Small intestine (tissue), 7 donors: ENCODE measurements around the gene CCDC88A. TPM values are rescaled to one million over a fixed set of nuclear protein-coding genes. Genes with fewer than 3 reads are reported as not detected.
A peak's percentile ranks its signal among the peaks of the same experiment; 100 is the strongest.
"Not testable (repeated sequence)": the region's sequence is repeated elsewhere in the genome, so short reads cannot be mapped to it uniquely, and the experiment has no call there.

Experiments
- DNase-seq, 2 donors: peaks; one replicate each; pipeline versions ENCODE4 v3.0.0 to v3.0.0-alpha.2; 2013
- FAIRE-seq: peaks from 2 replicates; lab custom pipeline; 2012; peaks lifted over from hg19 to GRCh38; lab: Jason Lieb, UNC
- H3K27ac ChIP-seq, 3 donors: one replicate each; pipeline ENCODE4 v1.5.1; 2013; ENCODE audit warnings: low read length in 2 of 3, mild to moderate bottlenecking in 2 of 3, control low read depth in 1 of 3, inconsistent platforms in 1 of 3, low read depth in 1 of 3, moderate library complexity in 1 of 3
- H3K27me3 ChIP-seq, 3 donors: one replicate each; pipeline ENCODE4 v1.6.1; 2013; ENCODE audit warnings: low read length in 3 of 3, inconsistent platforms in 1 of 3; ENCODE audit not compliant: control insufficient read depth in 3 of 3, insufficient read depth in 3 of 3
- H3K36me3 ChIP-seq, 3 donors: one replicate each; pipeline ENCODE4 v1.6.1; 2013; ENCODE audit warnings: low read length in 3 of 3, inconsistent platforms in 1 of 3, low read depth in 1 of 3, mild to moderate bottlenecking in 1 of 3, moderate library complexity in 1 of 3; ENCODE audit not compliant: control insufficient read depth in 3 of 3, insufficient read depth in 2 of 3
- H3K4me1 ChIP-seq, 3 donors: one replicate each; pipeline ENCODE4 v1.6.1; 2013; ENCODE audit warnings: low read length in 2 of 3, inconsistent platforms in 1 of 3, low read depth in 1 of 3, mild to moderate bottlenecking in 1 of 3, moderate library complexity in 1 of 3; ENCODE audit not compliant: control insufficient read depth in 3 of 3, insufficient read depth in 2 of 3
- H3K4me3 ChIP-seq, 3 donors: one replicate each; pipeline ENCODE4 v1.5.1; 2013; ENCODE audit warnings: low read length in 3 of 3, control low read depth in 1 of 3, inconsistent platforms in 1 of 3, low read depth in 1 of 3, mild to moderate bottlenecking in 1 of 3, moderate library complexity in 1 of 3
- H3K9me3 ChIP-seq, 2 donors: one replicate each; pipeline ENCODE4 v1.6.1; 2013; ENCODE audit warnings: low read depth in 1 of 2, low read length in 1 of 2; ENCODE audit not compliant: control insufficient read depth in 2 of 2, insufficient read depth in 1 of 2
- WGBS, 3 donors: extraction: QIAGEN DNeasy Blood & Tissue Kit; methylation state at CpG; one replicate each; pipeline ENCODE4 v1.1.7; 2013; 5-methylcytosine and 5-hydroxymethylcytosine counted together
- polyA plus RNA-seq, 4 donors: library from polyadenylated mRNA; stranded (reverse) in 3 of 4; unstranded in 1 of 4; fragments of 200-250 nt in 3 of 4; fragments of 120-200 nt in 1 of 4; gene quantifications; one replicate each; pipeline versions ENCODE4 v1.2.1 to v1.2.3, GENCODE V29; 2013
- donor health status: healthy with polysubstance abuse.
- donor health status: control.
- donor health status: control.
- donor health status: Bipolar disorder and iron deficiency.
- donor health status: healthy.

Gene CCDC88A
- polyA plus RNA-seq, 4 donors: 0.67 to 12.9 (median 4.0) TPM

GRCh38 chr2:55357927-55358326 lies 61.7 kb downstream of the CCDC88A start:
- no peaks in the 10 kb centered on the region for H3K4me1 ChIP-seq
- no peaks in the 10 kb centered on the region for H3K27me3 ChIP-seq
- H3K36me3 ChIP-seq: peaks cover 0 to 2% (median 0%) of the 10 kb centered on the region in 3 donors
- DNase-seq (no peak), FAIRE-seq (no peak)
- no peak overlapping the region for H3K4me3 ChIP-seq
- H3K27ac ChIP-seq: no peak overlapping the region
- no peaks in the 10 kb centered on the region for H3K9me3 ChIP-seq
- WGBS, 3 donors: 68 to 85% (median 73%) methylated on average over 2 of the region's 2 CpGs

GRCh38 chr2:55357164-55357563 lies 62.5 kb downstream of the CCDC88A start:
- peaks cover 0 to 2% (median 0%) of the 10 kb centered on the region in 3 donors for H3K36me3 ChIP-seq
- FAIRE-seq (no peak), DNase-seq (no peak)
- no peaks in the 10 kb centered on the region for H3K27me3 ChIP-seq
- no peaks in the 10 kb centered on the region for H3K4me1 ChIP-seq
- H3K27ac ChIP-seq: no peak overlapping the region
- H3K4me3 ChIP-seq: no peak overlapping the region
- H3K9me3 ChIP-seq: no peaks in the 10 kb centered on the region

DNA sequence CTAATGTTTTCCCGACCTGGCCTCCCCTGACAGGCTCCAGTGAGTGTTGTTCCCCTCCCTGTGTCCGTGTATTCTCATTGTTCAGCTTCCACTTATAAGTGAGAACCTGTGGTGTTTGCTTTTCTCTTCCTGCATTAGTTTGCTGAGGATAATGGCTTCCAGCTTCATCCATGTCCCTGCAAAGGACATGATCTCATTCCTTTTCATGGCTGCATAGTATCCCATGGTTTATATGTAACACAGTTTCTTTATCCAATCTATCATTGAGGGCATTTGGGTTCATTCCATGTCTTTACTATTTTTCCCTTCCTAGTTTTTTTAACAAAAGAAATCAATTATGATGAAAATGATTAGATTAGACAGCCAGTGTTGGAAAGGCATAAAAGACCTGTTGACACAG lies 63.5 kb downstream of the CCDC88A start:
- not testable (repeated sequence) for H3K4me3 ChIP-seq, DNase-seq, H3K27ac ChIP-seq, H3K36me3 ChIP-seq, FAIRE-seq, H3K9me3 ChIP-seq, H3K27me3 ChIP-seq, H3K4me1 ChIP-seq
- 82 to 95% (median 90%) methylated on average over 2 of the region's 2 CpGs for WGBS, 3 donors

DNA sequence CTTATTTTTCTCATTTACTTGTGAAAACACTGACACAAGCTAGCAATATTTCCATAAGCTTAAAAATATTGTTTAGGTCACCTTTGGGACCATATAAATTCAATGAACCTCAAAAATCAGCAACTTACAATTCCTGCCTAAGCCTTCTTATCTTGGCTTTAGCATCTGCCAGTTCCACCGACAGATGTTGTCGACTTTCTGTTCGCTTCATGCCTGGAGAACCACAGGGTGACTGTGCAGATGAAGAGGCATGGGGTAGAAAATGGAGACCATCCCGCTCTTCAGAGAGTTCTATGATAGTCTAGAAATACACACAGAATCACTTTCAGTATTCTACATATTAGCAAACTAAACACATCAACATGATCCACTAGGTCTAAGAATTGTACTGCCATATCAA lies 64.2 kb downstream of the CCDC88A start:
- Histone ChIP-seq H3K36me3 (peaks cover 0 to 5% (median 0%) of the 10 kb centered on the region in 3 donors), H3K4me1 (no peaks in the 10 kb centered on the region), H3K9me3 (peaks cover 0 to 3% of the 10 kb centered on the region in 2 donors), H3K4me3 (no peak overlapping the region), H3K27me3 (no peaks in the 10 kb centered on the region), H3K27ac (no peak overlapping the region)
- FAIRE-seq (no peak), DNase-seq (no peak)
- 96 to 98% (median 97%) methylated on average over 4 of the region's 4 CpGs for WGBS, 3 donors

GRCh38 chr2:55351672-55352071 lies 68.0 kb downstream of the CCDC88A start:
- Histone ChIP-seq H3K4me3 (no peak overlapping the region), H3K27me3 (no peaks in the 10 kb centered on the region), H3K4me1 (no peaks in the 10 kb centered on the region), H3K27ac (no peak overlapping the region), H3K9me3 (peaks cover 0 to 3% of the 10 kb centered on the region in 2 donors), H3K36me3 (peaks cover 0 to 5% (median 0%) of the 10 kb centered on the region in 3 donors)
- no peak for DNase-seq
- 96 to 98% (median 96%) methylated on average over 3 of the region's 3 CpGs for WGBS, 3 donors
- FAIRE-seq: no peak

- Histone ChIP-seq H3K9me3 (no peaks in the 10 kb centered on the region), H3K27ac (no peak overlapping the region), H3K36me3 (no peaks in the 10 kb centered on the region), H3K4me3 (no peak overlapping the region), H3K4me1 (no peaks in the 10 kb centered on the region), H3K27me3 (no peaks in the 10 kb centered on the region)
- no peak for FAIRE-seq
- DNase-seq: no peak
- 91 to 97% (median 94%) methylated on average over 4 of the region's 4 CpGs for WGBS, 3 donors
Observed at GRCh38 chr2:55345064-55345463, 74.6 kb downstream of the CCDC88A start.

DNA sequence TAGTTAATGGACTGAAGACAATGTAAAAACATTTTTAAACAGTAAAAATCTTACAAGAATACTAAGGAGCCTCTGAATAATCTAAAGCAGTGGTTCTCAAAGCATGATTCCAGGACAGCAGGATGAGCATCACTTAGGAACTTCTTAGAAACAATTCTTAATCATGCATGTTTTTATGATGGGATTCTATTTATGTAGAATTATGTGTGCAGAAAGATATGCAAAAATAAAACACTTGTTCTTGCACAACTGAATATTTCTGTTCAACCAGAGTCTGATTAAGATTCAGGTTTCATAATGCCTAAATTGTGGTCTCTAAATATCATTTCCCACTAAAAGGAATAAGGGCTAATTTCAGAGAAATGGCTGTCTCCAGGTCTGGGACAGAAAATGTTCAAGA lies 81.4 kb downstream of the CCDC88A start:
- Histone ChIP-seq H3K36me3 (peaks cover 0 to 4% (median 0%) of the 10 kb centered on the region in 3 donors), H3K4me1 (no peaks in the 10 kb centered on the region), H3K27ac (no peak overlapping the region), H3K9me3 (no peaks in the 10 kb centered on the region), H3K27me3 (no peaks in the 10 kb centered on the region), H3K4me3 (no peak overlapping the region)
- FAIRE-seq: no peak
- no peak for DNase-seq

GRCh38 chr2:55334728-55335127 lies 84.9 kb downstream of the CCDC88A start:
- DNase-seq (no peak), FAIRE-seq (peak; percentile 53)
- Histone ChIP-seq H3K27ac (no peak overlapping the region), H3K27me3 (no peaks in the 10 kb centered on the region), H3K4me1 (no peaks in the 10 kb centered on the region), H3K36me3 (peaks cover 0 to 2% (median 0%) of the 10 kb centered on the region in 3 donors), H3K4me3 (no peak overlapping the region), H3K9me3 (no peaks in the 10 kb centered on the region)
- WGBS, 3 donors: 86 to 93% (median 90%) methylated on average over 2 of the region's 2 CpGs

DNA sequence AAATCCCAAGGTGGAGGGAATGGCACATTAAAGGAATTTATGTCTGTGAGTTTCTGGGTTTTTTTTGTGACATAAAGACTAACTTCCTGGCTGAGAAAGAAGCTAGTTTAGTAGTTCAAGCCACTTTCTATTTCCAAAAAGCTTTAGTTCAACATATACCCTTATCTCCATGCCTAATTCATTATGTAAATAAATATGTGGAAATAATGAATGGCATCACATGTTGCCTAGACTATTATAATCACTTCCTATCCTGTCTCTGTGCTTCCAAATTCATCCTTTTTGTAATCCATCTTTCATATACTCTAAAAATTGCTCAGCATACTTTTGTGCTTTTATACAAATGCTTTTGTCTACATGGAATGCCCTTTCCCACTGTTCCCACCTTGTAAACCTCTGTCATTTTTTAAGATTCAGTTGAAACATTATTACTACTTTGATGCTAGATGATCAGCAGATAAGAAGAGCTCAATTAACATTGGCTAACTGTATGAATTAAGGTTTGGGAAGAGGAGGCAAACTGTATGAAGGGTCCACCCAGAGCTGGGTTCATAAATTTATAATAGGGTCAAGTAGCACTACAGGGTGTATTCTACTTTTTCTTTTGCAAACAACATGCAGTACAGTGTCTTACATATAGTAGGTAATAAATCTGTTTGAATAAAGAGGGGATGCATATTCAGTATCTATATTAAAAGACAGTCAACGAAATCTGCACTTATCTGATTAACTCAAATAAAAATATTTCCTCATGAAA lies 88.9 kb downstream of the CCDC88A start:
- FAIRE-seq (no peak), DNase-seq (no peak)
- 67 to 78% (median 76%) methylated on average over 1 of the region's 1 CpG for WGBS, 3 donors
- Histone ChIP-seq H3K27me3 (no peaks in the 10 kb centered on the region), H3K27ac (no peak overlapping the region), H3K9me3 (peaks cover 0 to 2% of the 10 kb centered on the region in 2 donors), H3K4me1 (no peaks in the 10 kb centered on the region), H3K36me3 (peaks cover 0 to 2% (median 0%) of the 10 kb centered on the region in 3 donors), H3K4me3 (no peak overlapping the region)
